Neural crest cell (in vitro differentiated cells): ENCODE measurements around the gene RND1. TPM values are rescaled to one million over a fixed set of nuclear protein-coding genes. Genes with fewer than 3 reads are reported as not detected.
A peak's percentile ranks its signal among the peaks of the same experiment; 100 is the strongest.
"Not testable (repeated sequence)": the region's sequence is repeated elsewhere in the genome, so short reads cannot be mapped to it uniquely, and the experiment has no call there.

Experiments
- DNase-seq: peaks from one replicate; pipeline ENCODE4 v3.0.0; 2021; ENCODE audit warnings: low read depth, mixed read lengths, low spot score
- H3K27ac Mint-ChIP-seq: one replicate; pipeline ENCODE4 v1.8.0; 2021; ENCODE audit warnings: mild to moderate bottlenecking, mixed read lengths; ENCODE audit not compliant: unreplicated experiment
- H3K27me3 Mint-ChIP-seq: 2 replicates; pipeline ENCODE4 v1.8.0; 2021; ENCODE audit warnings: low read depth, mild to moderate bottlenecking, mixed read lengths
- H3K36me3 Mint-ChIP-seq: 2 replicates; pipeline ENCODE4 v1.8.0; 2021; ENCODE audit warnings: low read depth, mild to moderate bottlenecking, mixed read lengths
- H3K4me1 Mint-ChIP-seq: 2 replicates; pipeline ENCODE4 v1.8.0; 2021; ENCODE audit warnings: mixed read lengths
- H3K4me3 Mint-ChIP-seq: one replicate; pipeline ENCODE4 v1.8.0; 2021; ENCODE audit warnings: mild to moderate bottlenecking, mixed read lengths
- H3K9me3 Mint-ChIP-seq: 2 replicates; pipeline ENCODE4 v1.8.0; 2021; ENCODE audit warnings: mixed read lengths
- long read RNA-seq: library from polyadenylated mRNA; unstranded; transcript quantifications from one replicate; pipeline ENCODE4 v2.0.0, GENCODE V29; 2020
- total RNA-seq: library from RNA; stranded (reverse); gene quantifications from 2 replicates; pipeline ENCODE4 v1.2.1, GENCODE V29; 2021
- TF ChIP-seq, protein P1 (sequence below): fragments of 200-600 bp; sonication (generic); conservative IDR thresholded peaks from 2 replicates; pipeline ENCODE4 v1.5.0; 2021; ENCODE audit warnings: antibody characterized with exemption, mild to moderate bottlenecking

Gene RND1
- 4.2 and 6.1 TPM in 2 replicates for total RNA-seq
- long read RNA-seq, partial matches to known transcripts, result 1 of 1 reads
- long read RNA-seq, other reads (novel, unspliced or antisense), result 0 of 1 reads

DNA sequence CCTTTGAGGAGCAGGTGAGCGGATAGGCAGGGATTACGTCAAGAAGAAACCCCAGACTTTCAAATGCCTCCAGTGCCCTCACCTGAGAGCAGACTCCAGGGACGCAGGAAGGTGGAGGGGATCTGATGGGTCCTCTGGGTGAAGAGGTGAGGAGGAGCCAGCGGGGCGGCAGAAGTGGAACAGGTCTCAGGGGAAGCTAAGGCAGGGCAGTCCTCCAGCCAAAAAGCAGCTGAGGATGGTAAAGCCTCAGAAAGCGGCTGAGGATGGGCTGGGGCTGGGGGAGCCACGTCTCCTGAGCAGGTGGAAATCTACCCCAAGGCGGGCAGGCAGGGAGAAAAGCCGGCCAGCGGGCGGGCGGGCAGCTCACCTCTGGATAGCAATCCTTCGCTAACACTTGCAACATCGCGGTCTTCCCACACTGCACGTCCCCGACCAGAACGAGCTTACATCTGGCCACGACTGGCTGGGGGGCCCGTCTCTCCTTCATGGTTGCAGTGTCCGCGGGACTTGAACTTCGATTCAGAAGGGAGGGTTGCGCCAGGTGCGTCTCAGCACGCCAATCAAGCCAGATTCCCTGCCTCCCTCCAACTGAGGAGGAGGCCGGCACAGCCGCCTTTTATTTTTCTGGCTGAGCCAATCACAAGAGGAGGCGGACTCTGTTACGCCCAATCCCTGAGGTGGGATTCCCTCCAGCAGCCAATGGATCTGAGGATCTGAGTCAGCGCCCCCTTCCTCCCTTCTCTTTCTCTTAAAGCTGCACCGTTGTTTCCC is at the start of gene RND1:
Gene RND1 (minus strand): TSS at position 590 of the 771 bp plus-strand sequence. CDS start 103 bp downstream, at position 487.
- peak within 1 kb of the TSS; percentile 94 for H3K4me3 Mint-ChIP-seq
- H3K27me3 Mint-ChIP-seq, result peaks cover 35% of the 10 kb centered on the region
- peak; percentile 75 for DNase-seq
- H3K9me3 Mint-ChIP-seq, result no peaks in the 10 kb centered on the region
- TF ChIP-seq, protein P1, sequence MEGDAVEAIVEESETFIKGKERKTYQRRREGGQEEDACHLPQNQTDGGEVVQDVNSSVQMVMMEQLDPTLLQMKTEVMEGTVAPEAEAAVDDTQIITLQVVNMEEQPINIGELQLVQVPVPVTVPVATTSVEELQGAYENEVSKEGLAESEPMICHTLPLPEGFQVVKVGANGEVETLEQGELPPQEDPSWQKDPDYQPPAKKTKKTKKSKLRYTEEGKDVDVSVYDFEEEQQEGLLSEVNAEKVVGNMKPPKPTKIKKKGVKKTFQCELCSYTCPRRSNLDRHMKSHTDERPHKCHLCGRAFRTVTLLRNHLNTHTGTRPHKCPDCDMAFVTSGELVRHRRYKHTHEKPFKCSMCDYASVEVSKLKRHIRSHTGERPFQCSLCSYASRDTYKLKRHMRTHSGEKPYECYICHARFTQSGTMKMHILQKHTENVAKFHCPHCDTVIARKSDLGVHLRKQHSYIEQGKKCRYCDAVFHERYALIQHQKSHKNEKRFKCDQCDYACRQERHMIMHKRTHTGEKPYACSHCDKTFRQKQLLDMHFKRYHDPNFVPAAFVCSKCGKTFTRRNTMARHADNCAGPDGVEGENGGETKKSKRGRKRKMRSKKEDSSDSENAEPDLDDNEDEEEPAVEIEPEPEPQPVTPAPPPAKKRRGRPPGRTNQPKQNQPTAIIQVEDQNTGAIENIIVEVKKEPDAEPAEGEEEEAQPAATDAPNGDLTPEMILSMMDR, result no peak
- peak within 1 kb of the TSS; percentile 86 for H3K27ac Mint-ChIP-seq
- no peaks in the 10 kb centered on the region for H3K36me3 Mint-ChIP-seq
- H3K4me1 Mint-ChIP-seq, result peaks cover 34% of the 10 kb centered on the region

DNA sequence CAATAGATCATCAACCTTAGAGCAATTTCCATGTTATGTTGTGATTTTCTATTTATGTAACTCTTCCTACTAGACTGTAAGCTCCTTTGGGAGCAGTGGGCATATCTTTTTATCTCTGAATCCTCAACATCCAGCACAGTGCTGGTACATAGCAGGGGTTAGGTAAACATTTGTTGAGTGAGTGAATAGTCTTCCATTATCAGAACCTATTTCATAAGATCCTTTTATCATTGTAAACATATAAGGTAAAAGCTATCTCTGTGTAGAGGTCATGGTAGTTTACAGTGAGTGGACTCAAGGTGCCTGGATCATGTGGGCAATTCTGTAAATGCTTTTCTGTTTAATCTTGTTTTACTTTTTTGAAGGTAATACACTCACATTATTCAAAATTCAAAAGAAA is 44.5 kb upstream of the RND1 start:
- H3K4me1 Mint-ChIP-seq, result no peaks in the 10 kb centered on the region
- no peak for DNase-seq
- TF ChIP-seq, protein P1, result no peak
- H3K36me3 Mint-ChIP-seq, result no peaks in the 10 kb centered on the region
- no peak overlapping the region for H3K27ac Mint-ChIP-seq
- H3K9me3 Mint-ChIP-seq, result no peaks in the 10 kb centered on the region
- peaks cover 3% of the 10 kb centered on the region for H3K27me3 Mint-ChIP-seq
- no peak overlapping the region for H3K4me3 Mint-ChIP-seq

DNA sequence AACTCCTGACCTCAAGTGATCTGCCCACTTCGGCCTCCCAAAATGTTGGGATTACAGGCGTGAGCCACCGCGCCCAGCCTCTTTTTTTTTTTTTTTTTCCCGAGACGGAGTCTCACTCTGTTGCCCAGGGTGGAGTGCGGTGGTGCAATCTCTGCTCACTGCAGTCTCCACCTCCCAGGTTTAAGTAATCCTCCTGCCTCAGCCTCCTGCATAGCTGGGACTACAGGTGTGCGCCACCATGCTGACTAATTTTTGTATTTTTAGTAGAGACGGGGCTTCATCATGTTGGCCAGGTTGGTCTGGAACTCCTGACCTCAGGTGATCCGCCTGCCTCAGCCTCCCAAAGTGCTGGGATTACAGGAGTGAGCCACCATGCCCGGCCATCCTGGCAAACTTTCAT is 44.0 kb upstream of the RND1 start:
- H3K36me3 Mint-ChIP-seq, DNase-seq, H3K27ac Mint-ChIP-seq, H3K27me3 Mint-ChIP-seq, H3K4me1 Mint-ChIP-seq, H3K4me3 Mint-ChIP-seq, H3K9me3 Mint-ChIP-seq: not testable (repeated sequence)

GRCh38 chr12:48907245-48907644 is 41.6 kb upstream of the RND1 start:
- Mint-ChIP-seq H3K9me3 (no peaks in the 10 kb centered on the region), H3K27me3 (peaks cover 6% of the 10 kb centered on the region), H3K4me1 (peaks cover 8% of the 10 kb centered on the region), H3K4me3 (no peak overlapping the region), H3K27ac (no peak overlapping the region), H3K36me3 (no peaks in the 10 kb centered on the region)
- TF ChIP-seq, protein P1, result no peak
- DNase-seq, result no peak

DNA sequence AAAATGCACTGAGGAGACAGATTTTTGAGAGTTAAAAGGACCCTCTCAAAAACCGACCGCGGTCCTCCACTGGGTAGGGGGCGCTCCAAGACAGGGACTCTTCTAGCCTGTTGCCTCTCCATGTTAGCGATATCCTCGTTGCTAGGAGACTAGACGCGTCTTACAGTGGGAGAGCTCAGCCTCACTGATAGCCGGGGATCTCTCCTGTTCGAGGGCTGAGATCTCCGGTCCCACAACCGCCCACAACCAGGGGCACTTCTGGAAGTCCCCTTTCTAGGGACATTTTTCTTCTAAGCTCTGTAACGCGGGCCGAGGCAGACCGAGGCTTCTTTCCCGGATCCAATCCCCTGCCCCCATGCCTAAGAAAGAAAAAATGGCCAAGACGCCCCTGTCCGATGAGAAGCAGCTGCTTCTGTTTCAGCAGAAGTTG is 38.3 kb upstream of the RND1 start:
- H3K4me3 Mint-ChIP-seq, result peak overlapping the region; percentile 90
- H3K36me3 Mint-ChIP-seq, result no peaks in the 10 kb centered on the region

More for the DNA sequence above, 38.3 kb upstream of the RND1 start:
- H3K4me1 Mint-ChIP-seq, result peaks cover 8% of the 10 kb centered on the region
- TF ChIP-seq, protein P1, result peak; percentile 82
- no peaks in the 10 kb centered on the region for H3K9me3 Mint-ChIP-seq
- peak; percentile 91 for DNase-seq
- no peak overlapping the region for H3K27ac Mint-ChIP-seq
- H3K27me3 Mint-ChIP-seq, result peaks cover 8% of the 10 kb centered on the region
